GM12875 (cell line): ENCODE results near the gene RARA.

Experiments
- H3K4me3 ChIP-seq: one replicate; pipeline ENCODE4 v1.5.1; 2011; ENCODE audit warnings: low read depth, low read length, control low read depth
- CTCF ChIP-seq: IDR thresholded peaks from 2 replicates; pipeline ENCODE4 v1.5.1; 2011; ENCODE audit warnings: low read depth, mild to moderate bottlenecking, control low read depth, inconsistent platforms, low read length, moderate library complexity, borderline replicate concordance; ENCODE audit not compliant: insufficient read depth

The RARA gene

DNA sequence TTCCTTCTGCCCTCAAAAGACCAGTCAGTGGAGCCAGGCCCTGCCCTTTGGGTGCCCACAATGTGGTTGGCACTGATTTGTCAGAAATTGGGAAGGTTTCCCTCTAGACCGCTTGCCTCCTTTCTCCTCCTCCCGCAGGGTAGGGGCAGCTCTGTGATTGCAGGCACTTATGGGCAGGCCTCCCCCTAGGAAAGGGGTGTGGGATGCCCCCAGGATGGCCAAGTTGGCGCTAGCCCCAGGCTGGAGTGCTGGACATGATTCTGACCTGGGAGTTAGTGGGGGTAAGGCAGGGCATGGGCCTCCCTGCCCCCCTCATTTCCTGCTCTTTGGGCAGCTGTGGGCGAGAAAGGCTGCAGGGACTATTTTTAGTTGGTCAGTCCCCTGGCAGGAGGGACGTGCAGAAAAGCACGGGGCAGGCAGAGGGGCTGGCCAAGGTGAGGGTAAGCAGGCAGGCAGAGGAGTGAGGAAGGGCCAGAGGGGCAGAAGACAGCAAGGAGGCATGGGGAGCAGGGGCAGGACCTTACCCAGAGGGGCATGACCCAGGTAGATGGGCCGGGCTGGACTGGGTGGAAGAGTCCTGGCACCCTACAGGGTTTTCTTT, 3.3 kb downstream of the RARA start:
- TF ChIP-seq CTCF: no peak
- no peak overlapping the region for H3K4me3 ChIP-seq

DNA sequence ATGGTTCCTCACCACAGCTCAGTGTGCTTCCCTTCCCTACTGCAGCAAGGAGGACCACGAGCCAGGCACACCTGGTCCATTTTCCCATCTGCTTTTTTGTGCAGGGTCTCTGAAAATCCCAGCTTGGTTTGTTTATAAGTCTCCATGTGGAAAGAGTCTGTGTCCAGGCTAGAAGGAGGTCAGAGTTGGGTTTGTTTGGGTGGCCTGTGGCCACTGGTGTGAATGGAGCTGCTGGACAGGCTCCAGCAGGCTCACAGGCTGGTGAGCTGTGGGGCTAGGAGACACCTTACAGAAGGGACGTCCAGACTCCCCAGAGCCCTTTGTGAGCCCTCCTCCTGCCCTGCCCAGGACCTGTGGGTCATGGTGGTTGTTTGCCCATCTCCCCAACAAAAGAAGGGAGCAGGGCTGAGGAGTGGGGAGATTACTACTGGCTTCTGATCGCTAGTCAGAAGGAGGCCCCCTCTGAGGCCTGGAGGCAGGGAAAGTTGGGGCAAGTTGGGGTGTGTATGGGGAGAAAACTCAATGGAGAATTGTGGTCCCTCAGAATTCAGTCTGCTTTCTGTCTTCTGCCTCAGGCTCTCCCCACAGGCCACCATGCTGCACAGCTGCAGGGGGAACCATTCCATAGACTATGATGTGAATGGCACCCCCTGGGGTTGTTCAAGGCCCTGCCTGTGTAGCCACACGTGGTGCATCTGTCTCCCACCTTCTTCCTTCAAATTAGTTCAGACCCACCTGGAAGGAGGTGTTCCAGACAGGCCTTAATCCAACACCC, 4.1 kb downstream of the RARA start:
- no peak for TF ChIP-seq CTCF
- H3K4me3 ChIP-seq: no peak overlapping the region

GRCh38 chr17:40313668-40314583, 4.9 kb downstream of the RARA start:
- H3K4me3 ChIP-seq: no peak overlapping the region
- TF ChIP-seq CTCF: no peak

- H3K4me3 ChIP-seq: no peak overlapping the region
- no peak for TF ChIP-seq CTCF
These were observed 5.6 kb downstream of the RARA start for GRCh38 chr17:40314584-40314956.

- H3K4me3 ChIP-seq: no peak overlapping the region
- no peak for TF ChIP-seq CTCF
These were observed 6.2 kb downstream of the RARA start for GRCh38 chr17:40315206-40315605.

GRCh38 chr17:40315678-40316570, 6.9 kb downstream of the RARA start:
- H3K4me3 ChIP-seq: no peak overlapping the region
- no peak for TF ChIP-seq CTCF
